IPS DF 6.9 (cell line): ENCODE results near the gene LSM14A.

ENCODE experiments used
- DNase-seq: peaks from one replicate; pipeline ENCODE4 v3.0.0-alpha.2; 2013; ENCODE audit warnings: low read depth, low spot score
- H3K27ac ChIP-seq: one replicate; pipeline ENCODE4 v1.5.1; 2013; ENCODE audit warnings: low read length, control low read depth
- H3K27me3 ChIP-seq: 2 replicates; pipeline ENCODE4 v1.6.1; 2013; ENCODE audit warnings: mild to moderate bottlenecking, low read length; ENCODE audit not compliant: control insufficient read depth, insufficient read depth
- H3K36me3 ChIP-seq: 2 replicates; pipeline ENCODE4 v1.6.1; 2013; ENCODE audit warnings: low read length; ENCODE audit not compliant: control insufficient read depth, insufficient read depth
- H3K4me1 ChIP-seq: 2 replicates; pipeline ENCODE4 v1.6.1; 2013; ENCODE audit warnings: low read length; ENCODE audit not compliant: control insufficient read depth, insufficient read depth
- H3K4me3 ChIP-seq: 2 replicates; pipeline ENCODE4 v1.5.1; 2013; ENCODE audit warnings: mild to moderate bottlenecking, low read length
- H3K9me3 ChIP-seq: 2 replicates; pipeline ENCODE4 v1.6.1; 2013; ENCODE audit warnings: low read length, inconsistent platforms; ENCODE audit not compliant: control insufficient read depth, insufficient read depth
- WGBS: extraction: QIAGEN DNeasy Blood & Tissue Kit; methylation state at CpG from one replicate; pipeline ENCODE4 v1.1.7; 2013; ENCODE audit warnings: mixed read lengths, missing lambda C conversion rate; ENCODE audit not compliant: insufficient read length, insufficient coverage; 5-methylcytosine and 5-hydroxymethylcytosine counted together

Gene LSM14A

GRCh38 chr19:34176581-34176980, 4.3 kb downstream of the LSM14A start:
- Histone ChIP-seq H3K4me3 (no peak overlapping the region), H3K27me3 (no peaks in the 10 kb centered on the region), H3K4me1 (peaks cover 1% of the 10 kb centered on the region; the same call in 1 of the 2 replicates), H3K36me3 (no peaks in the 10 kb centered on the region), H3K27ac (no peak overlapping the region), H3K9me3 (no peaks in the 10 kb centered on the region)
- DNase-seq, result no peak
- no CpG with 5 or more reads among the region's 3 CpGs for WGBS

- Histone ChIP-seq H3K36me3 (no peaks in the 10 kb centered on the region), H3K4me1 (peaks cover 3% of the 10 kb centered on the region), H3K27ac (no peak overlapping the region), H3K4me3 (no peak overlapping the region), H3K9me3 (no peaks in the 10 kb centered on the region), H3K27me3 (no peaks in the 10 kb centered on the region)
- DNase-seq, result no peak
- no CpG with 5 or more reads among the region's 2 CpGs for WGBS
These were observed 5.9 kb downstream of the LSM14A start for GRCh38 chr19:34178274-34178610.

DNA sequence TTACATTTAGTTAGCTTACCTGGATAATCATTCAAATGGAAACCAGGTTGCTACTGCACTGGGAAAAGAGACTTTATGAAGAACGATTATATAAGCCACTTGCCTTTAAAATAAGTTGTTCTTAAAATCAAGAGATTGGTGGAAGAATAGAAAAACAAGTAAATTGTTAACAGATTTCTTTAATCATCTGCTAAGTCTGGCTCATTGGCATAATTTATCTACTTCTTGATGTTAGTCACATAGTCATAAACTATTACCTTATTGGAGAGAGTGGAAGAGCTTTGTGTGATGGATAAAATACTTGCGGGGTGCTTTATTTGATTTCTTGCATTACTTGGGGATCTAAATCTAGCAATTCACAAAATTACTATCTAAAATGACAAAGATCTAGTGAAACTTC, 6.8 kb downstream of the LSM14A start:
- no peaks in the 10 kb centered on the region for H3K36me3 ChIP-seq
- no CpG with 5 or more reads among the region's 2 CpGs for WGBS
- no peak for DNase-seq
- no peaks in the 10 kb centered on the region for H3K9me3 ChIP-seq
- H3K27ac ChIP-seq, result no peak overlapping the region
- H3K27me3 ChIP-seq, result no peaks in the 10 kb centered on the region
- peaks cover 3% of the 10 kb centered on the region for H3K4me1 ChIP-seq
- H3K4me3 ChIP-seq, result no peak overlapping the region

DNA sequence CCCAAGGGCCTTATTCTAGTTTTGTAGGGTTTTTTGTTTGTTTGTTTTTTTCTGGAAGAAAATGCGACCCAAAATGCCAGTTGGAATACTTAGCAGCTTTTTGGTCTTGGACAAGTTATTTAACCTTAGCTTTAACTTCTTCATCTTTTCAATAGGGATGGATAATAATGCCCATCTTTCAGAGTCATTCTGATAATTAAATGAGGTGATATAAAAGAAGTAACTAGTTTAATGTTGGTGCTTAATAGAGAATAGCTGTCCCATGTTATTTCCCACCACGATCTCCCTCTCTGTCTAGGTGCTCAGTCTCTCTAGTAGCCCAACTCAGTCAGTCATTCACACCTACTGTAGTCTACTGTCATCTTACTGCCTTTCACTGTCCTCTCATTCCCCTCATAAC, 8.0 kb downstream of the LSM14A start:
- H3K4me1 ChIP-seq, result peaks cover 3% of the 10 kb centered on the region
- no peak overlapping the region for H3K4me3 ChIP-seq
- no peaks in the 10 kb centered on the region for H3K36me3 ChIP-seq
- DNase-seq, result no peak
- no CpG with 5 or more reads among the region's 2 CpGs for WGBS
- no peaks in the 10 kb centered on the region for H3K9me3 ChIP-seq
- no peaks in the 10 kb centered on the region for H3K27me3 ChIP-seq
- no peak overlapping the region for H3K27ac ChIP-seq

DNA sequence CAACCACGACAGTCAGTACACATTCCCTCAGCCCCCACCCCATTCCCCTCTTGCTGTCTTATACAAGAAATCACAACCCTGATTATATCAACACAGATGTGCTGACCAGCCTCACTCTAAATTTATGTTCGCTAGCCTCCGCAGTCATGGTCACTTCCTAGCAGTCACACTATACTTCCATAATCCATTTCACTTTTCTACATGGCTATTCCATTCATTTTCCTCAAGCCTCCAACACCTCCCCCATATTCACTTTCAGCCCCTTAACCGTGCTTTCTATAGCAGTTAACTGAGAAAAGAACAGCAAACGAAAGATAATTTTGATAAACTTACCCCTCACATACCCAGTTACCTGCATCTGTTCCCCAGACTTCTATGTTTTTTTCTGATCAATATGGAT, 8.4 kb downstream of the LSM14A start:
- Histone ChIP-seq H3K36me3 (no peaks in the 10 kb centered on the region), H3K4me3 (no peak overlapping the region), H3K9me3 (no peaks in the 10 kb centered on the region), H3K4me1 (peaks cover 3% of the 10 kb centered on the region), H3K27ac (no peak overlapping the region), H3K27me3 (no peaks in the 10 kb centered on the region)
- no CpG with 5 or more reads among the region's 5 CpGs for WGBS
- DNase-seq, result no peak

DNA sequence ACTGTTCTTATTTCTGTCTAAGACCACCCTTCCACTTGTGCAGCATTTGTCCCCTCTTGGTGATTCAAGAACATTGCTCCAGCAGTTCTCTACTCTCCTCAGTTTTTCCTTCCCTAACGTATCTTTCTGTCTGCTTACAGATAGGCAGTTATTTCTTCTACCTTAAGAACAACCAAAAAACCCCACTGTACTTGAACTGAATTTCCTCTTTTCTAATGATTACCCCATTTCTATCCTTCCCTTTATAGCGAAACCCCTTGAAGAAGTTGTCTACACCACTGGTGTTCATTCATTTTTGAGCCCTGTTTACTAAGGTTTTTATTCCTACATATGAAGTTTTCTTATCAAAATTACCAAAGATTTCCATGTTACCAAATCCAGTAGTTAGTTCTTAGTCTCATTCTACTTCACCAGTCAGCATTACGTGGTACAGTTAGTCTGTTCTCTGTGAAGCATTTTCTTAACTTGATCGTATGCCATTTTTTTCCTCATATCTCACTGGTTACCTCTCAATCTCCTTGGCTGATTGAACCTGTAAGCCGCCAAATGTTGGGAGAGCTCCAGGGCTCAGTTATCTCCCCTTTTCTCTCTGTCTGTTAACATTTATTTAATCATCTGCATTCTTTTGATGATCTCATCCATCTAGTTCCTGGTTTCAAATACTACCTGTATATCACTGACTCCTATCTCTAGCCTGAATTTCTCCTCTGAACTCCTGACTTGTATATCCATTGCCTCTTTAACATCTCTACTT, 9.0 kb downstream of the LSM14A start:
- H3K27me3 ChIP-seq, result no peaks in the 10 kb centered on the region
- peaks cover 3% of the 10 kb centered on the region for H3K4me1 ChIP-seq
- H3K36me3 ChIP-seq, result no peaks in the 10 kb centered on the region
- DNase-seq, result no peak
- WGBS, result no CpG with 5 or more reads among the region's 5 CpGs
- H3K4me3 ChIP-seq, result no peak overlapping the region
- H3K27ac ChIP-seq, result no peak overlapping the region
- no peaks in the 10 kb centered on the region for H3K9me3 ChIP-seq

GRCh38 chr19:34182125-34182524, 9.8 kb downstream of the LSM14A start:
- Histone ChIP-seq H3K27me3 (no peaks in the 10 kb centered on the region), H3K4me3 (no peak overlapping the region), H3K9me3 (no peaks in the 10 kb centered on the region), H3K27ac (no peak overlapping the region), H3K36me3 (no peaks in the 10 kb centered on the region), H3K4me1 (peaks cover 3% of the 10 kb centered on the region)
- no peak for DNase-seq

GRCh38 chr19:34184880-34185491, 12.7 kb downstream of the LSM14A start:
- Histone ChIP-seq H3K9me3 (no peaks in the 10 kb centered on the region), H3K27ac (no peak overlapping the region), H3K27me3 (no peaks in the 10 kb centered on the region), H3K4me1 (peaks cover 2% of the 10 kb centered on the region; the same call in 1 of the 2 replicates), H3K4me3 (no peak overlapping the region), H3K36me3 (no peaks in the 10 kb centered on the region)
- no CpG with 5 or more reads among the region's 6 CpGs for WGBS
- DNase-seq, result no peak

DNA sequence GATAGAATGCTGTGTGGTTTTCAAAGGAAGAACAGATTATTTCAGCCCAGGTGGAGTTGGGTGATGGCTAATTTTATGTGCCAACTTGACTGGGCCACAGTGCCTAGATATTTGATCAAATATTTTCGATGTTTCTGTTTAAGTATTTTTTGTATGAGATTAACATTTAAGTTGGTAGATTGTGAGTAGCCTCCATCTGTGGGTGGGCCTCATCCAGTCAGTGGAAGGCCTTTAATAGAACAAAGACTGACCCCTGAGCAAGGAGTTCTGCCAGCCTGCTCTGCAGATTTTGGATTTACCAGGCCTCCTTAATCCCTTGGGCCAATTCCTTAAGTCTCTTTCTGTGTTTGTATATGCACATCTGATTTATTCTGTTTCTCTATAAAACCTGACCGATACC, 13.9 kb downstream of the LSM14A start:
- Histone ChIP-seq H3K9me3 (no peaks in the 10 kb centered on the region), H3K4me3 (no peak overlapping the region), H3K36me3 (no peaks in the 10 kb centered on the region), H3K4me1 (peaks cover 2% of the 10 kb centered on the region; the same call in 1 of the 2 replicates), H3K27me3 (no peaks in the 10 kb centered on the region), H3K27ac (no peak overlapping the region)
- no peak for DNase-seq
- WGBS, result no CpG with 5 or more reads among the region's 2 CpGs

DNA sequence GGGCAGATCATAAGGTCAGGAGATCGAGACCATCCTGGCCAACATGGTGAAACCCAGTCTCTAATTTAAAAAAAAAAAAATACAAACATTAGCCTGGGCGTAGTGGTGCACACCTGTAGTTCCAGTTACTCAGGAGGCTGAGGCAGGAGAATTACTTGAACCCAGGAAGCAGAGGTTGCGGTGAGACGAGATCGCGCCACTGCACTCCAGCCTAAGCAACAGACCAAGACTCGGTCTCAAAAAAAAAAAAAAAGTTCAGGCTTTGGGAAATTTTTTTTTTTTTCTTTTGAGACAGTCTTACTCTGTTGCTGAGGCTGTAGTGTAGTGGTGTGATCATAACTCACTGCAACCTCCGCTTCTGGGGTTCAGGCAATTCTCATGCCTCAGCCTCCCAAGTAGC, 14.7 kb downstream of the LSM14A start:
- no CpG with 5 or more reads among the region's 8 CpGs for WGBS

DNA sequence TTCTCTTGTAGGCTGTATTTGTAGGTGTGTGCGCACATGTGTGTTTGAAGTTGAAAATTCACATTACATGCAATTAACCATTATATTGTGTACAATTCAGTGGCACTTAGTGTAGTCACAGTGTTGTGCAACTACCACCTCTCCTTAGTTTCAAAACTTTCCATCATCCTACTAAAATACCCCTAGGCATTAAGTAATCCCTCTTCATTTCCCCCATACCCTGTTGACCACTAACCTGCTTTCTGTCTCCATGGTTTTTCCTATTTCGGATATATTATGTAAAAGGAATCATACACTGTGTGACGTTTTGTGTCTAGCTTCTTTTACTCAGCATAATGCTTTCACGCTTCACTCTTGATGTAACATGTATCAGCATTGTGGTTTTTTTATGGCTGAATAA, 16.1 kb downstream of the LSM14A start:
- no peak for DNase-seq
- Histone ChIP-seq H3K36me3 (no peaks in the 10 kb centered on the region), H3K27ac (no peak overlapping the region), H3K4me1 (no peaks in the 10 kb centered on the region), H3K9me3 (no peaks in the 10 kb centered on the region), H3K27me3 (no peaks in the 10 kb centered on the region), H3K4me3 (no peak overlapping the region)
- no CpG with 5 or more reads among the region's 4 CpGs for WGBS

More for the DNA sequence above, 14.7 kb downstream of the LSM14A start:
- H3K27ac ChIP-seq, result no peak overlapping the region
- no peak for DNase-seq
- no peaks in the 10 kb centered on the region for H3K4me1 ChIP-seq
- H3K9me3 ChIP-seq, result no peaks in the 10 kb centered on the region
- no peak overlapping the region for H3K4me3 ChIP-seq
- H3K36me3 ChIP-seq, result no peaks in the 10 kb centered on the region
- no peaks in the 10 kb centered on the region for H3K27me3 ChIP-seq
